IMR-90 (cell line): ENCODE measurements around the gene UST.

ENCODE experiments used
- CTCF ChIP-seq: conservative IDR thresholded peaks from 2 replicates; pipeline ENCODE4 v1.5.1; 2012; ENCODE audit warnings: mild to moderate bottlenecking, low read depth, low read length, improper control_type of control experiment
- MAFK ChIP-seq: IDR thresholded peaks from 2 replicates; pipeline ENCODE4 v1.6.1; 2012; ENCODE audit warnings: low read depth, low read length, improper control_type of control experiment
- POLR2A ChIP-seq: IDR thresholded peaks from 2 replicates; pipeline ENCODE4 v1.6.1; 2012; ENCODE audit warnings: mild to moderate bottlenecking, low read depth, low read length
- RFX5 ChIP-seq: IDR thresholded peaks from 2 replicates; pipeline ENCODE4 v1.8.0; 2012; ENCODE audit warnings: low read depth, mild to moderate bottlenecking, low read length, moderate library complexity

GRCh38 chr6:148808786-148809304, 62.0 kb downstream of the UST start:
- TF ChIP-seq CTCF: no peak
- no peak for TF ChIP-seq RFX5
- no peak for TF ChIP-seq POLR2A
- no peak for TF ChIP-seq MAFK
